H9 (cell line): Measurements from ENCODE around the gene SLC25A26. TPM values are rescaled to one million over a fixed set of nuclear protein-coding genes. Genes with fewer than 3 reads are reported as not detected.
A peak's percentile ranks its signal among the peaks of the same experiment; 100 is the strongest.

Source experiments
- DNase-seq: peaks from one replicate; pipeline ENCODE4 v3.0.0-alpha.2; 2017
- H2AFZ ChIP-seq: one replicate; pipeline ENCODE4 v1.6.1; 2013; ENCODE audit warnings: mild to moderate bottlenecking, low read length, control low read depth, moderate library complexity
- H2AK5ac ChIP-seq: 2 replicates; pipeline ENCODE4 v1.6.1; 2013; ENCODE audit warnings: low read length, control low read depth, mixed read lengths; ENCODE audit not compliant: insufficient read length
- H2BK120ac ChIP-seq: one replicate; pipeline ENCODE4 v1.6.1; 2013; ENCODE audit warnings: low read depth, mild to moderate bottlenecking, low read length, control low read depth, inconsistent platforms; ENCODE audit not compliant: poor library complexity, severe bottlenecking
- H2BK12ac ChIP-seq: 2 replicates; pipeline ENCODE4 v1.6.1; 2013; ENCODE audit warnings: low read length, control low read depth, mixed read lengths, low read depth; ENCODE audit not compliant: insufficient read length
- H2BK15ac ChIP-seq: 2 replicates; pipeline ENCODE4 v1.6.1; 2013; ENCODE audit warnings: low read depth, low read length, control low read depth
- H2BK20ac ChIP-seq: one replicate; pipeline ENCODE4 v1.6.1; 2013; ENCODE audit warnings: low read depth, mild to moderate bottlenecking, low read length, control low read depth, inconsistent platforms; ENCODE audit not compliant: poor library complexity, severe bottlenecking
- H2BK5ac ChIP-seq: 2 replicates; pipeline ENCODE4 v1.6.1; 2013; ENCODE audit warnings: low read length, control low read depth, mixed read lengths; ENCODE audit not compliant: insufficient read length
- H3K14ac ChIP-seq: 2 replicates; pipeline ENCODE4 v1.6.1; 2013; ENCODE audit warnings: low read length, control low read depth; ENCODE audit not compliant: insufficient read depth
- H3K18ac ChIP-seq: 2 replicates; pipeline ENCODE4 v1.6.1; 2013; ENCODE audit warnings: low read depth, mild to moderate bottlenecking, mixed read lengths, low read length, control low read depth; ENCODE audit not compliant: insufficient read length
- H3K23ac ChIP-seq: 2 replicates; pipeline ENCODE4 v1.6.1; 2013; ENCODE audit warnings: low read length, control low read depth, mixed read lengths, low read depth; ENCODE audit not compliant: insufficient read length
- H3K23me2 ChIP-seq: 2 replicates; pipeline ENCODE4 v1.6.1; 2013; ENCODE audit warnings: low read depth, mild to moderate bottlenecking, mixed read lengths, low read length, control low read depth; ENCODE audit not compliant: insufficient read length, poor library complexity, severe bottlenecking
- H3K27ac ChIP-seq: 2 replicates; pipeline ENCODE4 v1.5.1; 2013; ENCODE audit warnings: low read length, control low read depth, mixed read lengths, low read depth; ENCODE audit not compliant: insufficient read length
- H3K27me3 ChIP-seq: 2 replicates; pipeline ENCODE4 v1.6.1; 2013; ENCODE audit warnings: low read length, control low read depth, inconsistent platforms; ENCODE audit not compliant: insufficient read depth
- H3K4ac ChIP-seq: 2 replicates; pipeline ENCODE4 v1.6.1; 2013; ENCODE audit warnings: low read depth, mild to moderate bottlenecking, control low read depth, inconsistent platforms, low read length, moderate library complexity
- H3K4me1 ChIP-seq: 2 replicates; pipeline ENCODE4 v1.6.1; 2013; ENCODE audit warnings: low read length, control low read depth, inconsistent platforms; ENCODE audit not compliant: insufficient read depth
- H3K4me2 ChIP-seq: 2 replicates; pipeline ENCODE4 v1.6.1; 2013; ENCODE audit warnings: low read length, control low read depth, mixed read lengths; ENCODE audit not compliant: insufficient read length, insufficient read depth
- H3K56ac ChIP-seq: 2 replicates; pipeline ENCODE4 v1.6.1; 2013; ENCODE audit warnings: low read depth, mild to moderate bottlenecking, mixed read lengths, low read length, control low read depth; ENCODE audit not compliant: insufficient read length
- H3K79me1 ChIP-seq: 2 replicates; pipeline ENCODE4 v1.6.1; 2013; ENCODE audit warnings: low read depth, mild to moderate bottlenecking, moderate library complexity, low read length, control low read depth, inconsistent platforms; ENCODE audit not compliant: insufficient read depth, poor library complexity, severe bottlenecking
- H3K79me2 ChIP-seq: 2 replicates; pipeline ENCODE4 v1.6.1; 2013; ENCODE audit warnings: low read length, control low read depth, inconsistent platforms; ENCODE audit not compliant: insufficient read depth
- H3K9ac ChIP-seq: 2 replicates; pipeline ENCODE4 v1.6.1; 2013; ENCODE audit warnings: low read length, control low read depth, mixed read lengths; ENCODE audit not compliant: insufficient read length; ENCODE audit errors: extremely low read depth
- H3K9me3 ChIP-seq: one replicate; pipeline ENCODE4 v1.6.1; 2013; ENCODE audit warnings: low read depth, low read length, inconsistent platforms; ENCODE audit not compliant: control insufficient read depth
- H3T11ph ChIP-seq: one replicate; pipeline ENCODE4 v1.6.1; 2013; ENCODE audit warnings: mild to moderate bottlenecking, low read length, control low read depth, inconsistent platforms
- H4K20me1 ChIP-seq: one replicate; pipeline ENCODE4 v1.6.1; 2013; ENCODE audit not compliant: control insufficient read depth, insufficient read length, insufficient read depth
- H4K5ac ChIP-seq: 2 replicates; pipeline ENCODE4 v1.6.1; 2013; ENCODE audit warnings: low read depth, mild to moderate bottlenecking, mixed read lengths, low read length, control low read depth; ENCODE audit not compliant: insufficient read length
- H4K8ac ChIP-seq: replicated peaks from 2 replicates; pipeline ENCODE4 v1.6.1; 2013; ENCODE audit warnings: low read length, control low read depth, mixed read lengths, low read depth; ENCODE audit not compliant: insufficient read length
- H4K91ac ChIP-seq: 2 replicates; pipeline ENCODE4 v1.6.1; 2013; ENCODE audit warnings: low read depth, mild to moderate bottlenecking, moderate library complexity, mixed read lengths, low read length, control low read depth; ENCODE audit not compliant: insufficient read length
- H3K27ac Mint-ChIP-seq, 3 experiments: 2 replicates in 2 of 3; 3 replicates in 1 of 3; pipeline ENCODE4 v1.8.0; 2020 to 2021; ENCODE audit warnings: mixed read lengths in 3 of 3, mild to moderate bottlenecking in 1 of 3, moderate library complexity in 1 of 3
- H3K27me3 Mint-ChIP-seq: 2 replicates; pipeline ENCODE4 v1.8.0; 2021; ENCODE audit warnings: low read depth, mild to moderate bottlenecking, moderate library complexity, mixed read lengths
- H3K36me3 Mint-ChIP-seq, 3 experiments: 2 replicates in 2 of 3; 3 replicates in 1 of 3; pipeline ENCODE4 v1.8.0; 2020 to 2021; ENCODE audit warnings: low read depth in 3 of 3, mixed read lengths in 3 of 3; ENCODE audit not compliant: insufficient read depth in 1 of 3
- H3K4me1 Mint-ChIP-seq, 2 experiments: 2 replicates each; pipeline ENCODE4 v1.8.0; 2020; ENCODE audit warnings: mixed read lengths in 2 of 2
- H3K4me3 Mint-ChIP-seq, 2 experiments: 2 replicates in 1 of 2; 3 replicates in 1 of 2; pipeline ENCODE4 v1.8.0; 2020 to 2021; ENCODE audit warnings: mild to moderate bottlenecking in 2 of 2, mixed read lengths in 2 of 2, moderate library complexity in 1 of 2
- H3K9me3 Mint-ChIP-seq, 2 experiments: 2 replicates in 1 of 2; 3 replicates in 1 of 2; pipeline ENCODE4 v1.8.0; 2020; ENCODE audit warnings: mild to moderate bottlenecking in 2 of 2, mixed read lengths in 2 of 2, moderate library complexity in 1 of 2
- WGBS: extraction: QIAGEN DNeasy Blood & Tissue Kit; methylation state at CpG from one replicate; pipeline ENCODE4 v1.1.7; 2013; ENCODE audit warnings: missing lambda C conversion rate, low lambda C conversion rate, mixed read lengths; ENCODE audit not compliant: insufficient read length; ENCODE audit errors: extremely low coverage; 5-methylcytosine and 5-hydroxymethylcytosine counted together
- total RNA-seq: library from RNA; stranded (reverse); gene quantifications from 2 replicates; pipeline ENCODE4 v1.2.1, GENCODE V29; 2021
- TF ChIP-seq, protein P1 (sequence below): fragments of 200-600 bp; sonication (generic); conservative IDR thresholded peaks from 3 replicates; pipeline ENCODE4 v1.8.0; 2021; ENCODE audit warnings: antibody characterized with exemption, mild to moderate bottlenecking

Gene SLC25A26
- total RNA-seq, 1 experiment from 2014 or later: 30.2 TPM

DNA sequence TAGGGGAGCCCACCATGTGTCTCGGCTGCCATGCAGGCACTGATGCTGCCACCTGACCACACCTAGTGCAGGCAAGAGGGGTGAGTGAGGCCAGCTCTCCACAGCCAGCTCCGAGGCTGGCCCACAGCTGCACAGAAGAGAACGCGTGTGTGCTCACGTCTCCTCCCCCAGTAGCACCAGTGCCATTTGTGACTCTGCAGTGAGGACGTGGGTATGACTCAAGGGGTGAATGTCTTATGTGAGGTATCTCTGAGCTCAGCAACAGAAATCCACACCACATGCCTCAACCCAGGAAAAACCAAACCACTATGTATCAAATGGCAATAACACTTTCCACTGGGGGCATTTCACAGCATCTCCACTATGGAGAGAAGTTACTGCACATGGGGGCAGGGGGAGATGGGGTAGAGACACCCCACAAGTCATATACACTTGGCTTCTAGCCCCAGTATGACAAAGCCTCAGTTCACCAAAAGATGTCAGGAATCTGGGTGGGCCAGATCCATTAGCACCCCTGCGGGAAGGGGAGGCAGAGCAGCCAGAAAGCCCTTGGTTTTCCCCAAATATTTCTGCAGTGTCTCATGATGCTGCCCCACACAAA, 192.4 kb downstream of the SLC25A26 start:
- Mint-ChIP-seq H3K9me3 (no peaks in the 10 kb centered on the region), H3K27me3 (no peaks in the 10 kb centered on the region), H3K36me3 (peaks cover 70 to 95% (median 84%) of the 10 kb centered on the region in 3 experiments), H3K27ac (peak overlapping the region in 2 of 3 experiments; percentile 62 to 68; a peak in 2 of 7 replicates), H3K4me3 (no peak overlapping the region), H3K4me1 (peaks cover 33 to 42% of the 10 kb centered on the region in 2 experiments)
- Histone ChIP-seq H3K9ac (no peak overlapping the region), H3K18ac (no peak overlapping the region), H3K56ac (no peak overlapping the region), H2BK20ac (no peak overlapping the region), H2BK5ac (no peak overlapping the region), H2BK120ac (no peak overlapping the region), H2BK12ac (no peak overlapping the region), H3K27me3 (no peaks in the 10 kb centered on the region), H3K9me3 (no peaks in the 10 kb centered on the region), H3K4me2 (no peak overlapping the region), H4K91ac (no peak overlapping the region), H3K79me1 (peaks cover 3% of the 10 kb centered on the region), H2AFZ (no peak overlapping the region), H3K4me1 (peaks cover 2% of the 10 kb centered on the region; the same call in 1 of the 2 replicates), H4K20me1 (no peaks in the 10 kb centered on the region), H3K23ac (no peak overlapping the region), H3K23me2 (no peaks in the 10 kb centered on the region), H2BK15ac (no peak overlapping the region), H3T11ph (no peak overlapping the region), H3K27ac (no peak overlapping the region), H3K14ac (no peak overlapping the region), H3K4ac (no peak overlapping the region), H4K5ac (no peak overlapping the region), H3K79me2 (peaks cover 7% of the 10 kb centered on the region; the same call in 1 of the 2 replicates), H2AK5ac (no peak overlapping the region), H4K8ac (no peak overlapping the region)
- no CpG with 5 or more reads among the region's 7 CpGs for WGBS
- TF ChIP-seq, protein P1, sequence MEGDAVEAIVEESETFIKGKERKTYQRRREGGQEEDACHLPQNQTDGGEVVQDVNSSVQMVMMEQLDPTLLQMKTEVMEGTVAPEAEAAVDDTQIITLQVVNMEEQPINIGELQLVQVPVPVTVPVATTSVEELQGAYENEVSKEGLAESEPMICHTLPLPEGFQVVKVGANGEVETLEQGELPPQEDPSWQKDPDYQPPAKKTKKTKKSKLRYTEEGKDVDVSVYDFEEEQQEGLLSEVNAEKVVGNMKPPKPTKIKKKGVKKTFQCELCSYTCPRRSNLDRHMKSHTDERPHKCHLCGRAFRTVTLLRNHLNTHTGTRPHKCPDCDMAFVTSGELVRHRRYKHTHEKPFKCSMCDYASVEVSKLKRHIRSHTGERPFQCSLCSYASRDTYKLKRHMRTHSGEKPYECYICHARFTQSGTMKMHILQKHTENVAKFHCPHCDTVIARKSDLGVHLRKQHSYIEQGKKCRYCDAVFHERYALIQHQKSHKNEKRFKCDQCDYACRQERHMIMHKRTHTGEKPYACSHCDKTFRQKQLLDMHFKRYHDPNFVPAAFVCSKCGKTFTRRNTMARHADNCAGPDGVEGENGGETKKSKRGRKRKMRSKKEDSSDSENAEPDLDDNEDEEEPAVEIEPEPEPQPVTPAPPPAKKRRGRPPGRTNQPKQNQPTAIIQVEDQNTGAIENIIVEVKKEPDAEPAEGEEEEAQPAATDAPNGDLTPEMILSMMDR: no peak
- no peak for DNase-seq
